BJ (cell line): ENCODE measurements around the gene KLHL1. TPM values are rescaled to one million over a fixed set of nuclear protein-coding genes. Genes with fewer than 3 reads are reported as not detected.

Experiments used
- CTCF ChIA-PET: fragments of 350-600 bp; formaldehyde crosslinking; extraction: SDS; loops from one replicate; lab custom pipeline; 2021; ENCODE audit warnings: antibody characterized with exemption, inconsistent platforms; lab: Yijun Ruan, JAX
- POLR2A ChIA-PET: fragments of 300-600 bp; sonication (Branson Sonifier 250); formaldehyde crosslinking; extraction: SDS; loops from one replicate; lab custom pipeline; 2021; ENCODE audit warnings: antibody characterized with exemption; lab: Charles Lee
- DNase-seq: peaks from one replicate; pipeline ENCODE4 v3.0.0-alpha.2; 2011; ENCODE audit warnings: low read depth
- H3K27me3 ChIP-seq: 2 replicates; pipeline ENCODE4 v1.6.0; 2011; ENCODE audit warnings: low read length; ENCODE audit not compliant: control insufficient read depth, insufficient read depth
- H3K36me3 ChIP-seq: 2 replicates; pipeline ENCODE4 v1.5.1; 2011; ENCODE audit warnings: low read length; ENCODE audit not compliant: control insufficient read depth, insufficient read depth
- H3K4me3 ChIP-seq: 2 replicates; pipeline ENCODE4 v1.5.1; 2011; ENCODE audit warnings: low read depth, mild to moderate bottlenecking, control low read depth, low read length
- CTCF ChIP-seq: IDR thresholded peaks from 2 replicates; pipeline ENCODE4 v1.5.1; 2011; ENCODE audit warnings: low read depth, mild to moderate bottlenecking, control low read depth, inconsistent platforms, low read length, moderate library complexity; ENCODE audit not compliant: insufficient read depth
- polyA plus RNA-seq: library from polyadenylated mRNA; depleted of rRNA; stranded (reverse); fragments of >200 nt; gene quantifications from 2 replicates; pipeline ENCODE4 v1.2.3, GENCODE V29; 2011

KLHL1 gene
- polyA plus RNA-seq, 1 experiment = not detected

GRCh38 chr13:69751259-69751658 is 357.0 kb downstream of the KLHL1 start:
- no peak overlapping the region for H3K4me3 ChIP-seq
- no peaks in the 10 kb centered on the region for H3K27me3 ChIP-seq
- no peak for TF ChIP-seq CTCF
- ChIA-PET POLR2A (no interaction called here), CTCF (no interaction called here)
- no peak for DNase-seq
- no peaks in the 10 kb centered on the region for H3K36me3 ChIP-seq

- Histone ChIP-seq H3K27me3 (no peaks in the 10 kb centered on the region), H3K36me3 (no peaks in the 10 kb centered on the region), H3K4me3 (no peak overlapping the region)
- ChIA-PET POLR2A (no interaction called here), CTCF (no interaction called here)
- no peak for TF ChIP-seq CTCF
- no peak for DNase-seq
These were observed 370.9 kb downstream of the KLHL1 start for GRCh38 chr13:69737129-69737935.

GRCh38 chr13:69721631-69722030 is 386.6 kb downstream of the KLHL1 start:
- ChIA-PET CTCF (no interaction called here), POLR2A (no interaction called here)
- no peak for TF ChIP-seq CTCF

GRCh38 chr13:69720278-69720983 is 387.8 kb downstream of the KLHL1 start:
- no peaks in the 10 kb centered on the region for H3K27me3 ChIP-seq
- no peak for DNase-seq
- CTCF ChIA-PET = interaction anchor here (0.6 kb wide), 1 partner anchor 17 kb away, joined by 3 read pairs; no protein-coding TSS in a partner anchor
- TF ChIP-seq CTCF = no peak
- H3K4me3 ChIP-seq = no peak overlapping the region
- no peaks in the 10 kb centered on the region for H3K36me3 ChIP-seq
- POLR2A ChIA-PET = no interaction called here

More at GRCh38 chr13:69721631-69722030, 386.6 kb downstream of the KLHL1 start:
- Histone ChIP-seq H3K36me3 (no peaks in the 10 kb centered on the region), H3K27me3 (no peaks in the 10 kb centered on the region), H3K4me3 (no peak overlapping the region)
- DNase-seq = no peak

GRCh38 chr13:69706807-69707206 is 401.4 kb downstream of the KLHL1 start:
- no peak overlapping the region for H3K4me3 ChIP-seq
- H3K36me3 ChIP-seq = no peaks in the 10 kb centered on the region
- no peak for TF ChIP-seq CTCF
- POLR2A ChIA-PET = no interaction called here
- no peak for DNase-seq
- CTCF ChIA-PET = no interaction called here
- H3K27me3 ChIP-seq = no peaks in the 10 kb centered on the region
